ENCODE measurements around the gene TMEM147.

Gene TMEM147

GRCh38 chr19:35518313-35518712 lies 27.1 kb upstream of the TMEM147 start:
- in situ Hi-C loops (cut with HindIII; ENCODE audit: low sequenced_read_pairs), result no loop called here

GRCh38 chr19:35519291-35519690 lies 26.1 kb upstream of the TMEM147 start:
- in situ Hi-C loops (cut with HindIII; ENCODE audit: low sequenced_read_pairs), result no loop called here

- in situ Hi-C loops (cut with HindIII; ENCODE audit: low sequenced_read_pairs), result loop anchor here (10.0 kb wide), 1 partner anchor 314 kb away; no protein-coding TSS in a partner anchor
These were observed 24.2 kb upstream of the TMEM147 start for GRCh38 chr19:35521124-35521743.

- in situ Hi-C loops (cut with HindIII; ENCODE audit: low sequenced_read_pairs), result loop anchor here (10.0 kb wide), 1 partner anchor 312 kb away; no protein-coding TSS in a partner anchor
These were observed 22.6 kb upstream of the TMEM147 start for GRCh38 chr19:35522745-35523327.

DNA sequence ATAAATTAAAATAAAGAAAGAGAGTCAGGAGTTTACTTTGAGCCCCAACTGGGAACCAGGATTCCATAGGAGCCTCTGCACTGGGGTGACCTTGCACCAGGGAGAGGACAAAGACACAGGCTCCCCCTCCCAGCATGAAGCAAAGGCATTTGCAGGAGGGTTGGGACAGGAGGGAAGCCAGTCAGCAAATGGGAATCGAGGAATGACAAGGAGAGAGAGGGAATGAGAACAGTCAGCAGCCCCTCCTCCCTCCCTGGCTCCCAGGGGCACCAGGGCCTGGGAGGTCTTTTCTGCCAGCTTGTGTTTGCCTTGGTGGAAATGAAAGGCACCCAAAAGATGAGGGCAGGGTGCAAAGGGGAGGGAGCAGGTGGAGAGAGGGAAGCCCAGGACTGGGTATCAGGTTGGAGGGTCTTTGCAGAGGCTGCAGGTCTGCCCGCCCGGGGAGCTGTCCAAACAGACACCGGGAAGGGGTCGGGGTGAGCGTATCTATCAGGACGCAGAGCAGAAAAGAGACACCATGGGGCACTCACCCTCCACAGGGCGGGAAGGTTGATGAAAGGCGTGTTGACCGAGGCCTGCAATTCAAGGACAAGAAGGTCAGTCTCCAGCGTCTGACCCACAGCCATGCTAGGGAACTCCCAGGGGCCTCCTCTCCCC lies 21.1 kb upstream of the TMEM147 start:
- in situ Hi-C loops (cut with HindIII; ENCODE audit: low sequenced_read_pairs), result loop anchor here (10.0 kb wide), 1 partner anchor 310 kb away; no protein-coding TSS in a partner anchor

DNA sequence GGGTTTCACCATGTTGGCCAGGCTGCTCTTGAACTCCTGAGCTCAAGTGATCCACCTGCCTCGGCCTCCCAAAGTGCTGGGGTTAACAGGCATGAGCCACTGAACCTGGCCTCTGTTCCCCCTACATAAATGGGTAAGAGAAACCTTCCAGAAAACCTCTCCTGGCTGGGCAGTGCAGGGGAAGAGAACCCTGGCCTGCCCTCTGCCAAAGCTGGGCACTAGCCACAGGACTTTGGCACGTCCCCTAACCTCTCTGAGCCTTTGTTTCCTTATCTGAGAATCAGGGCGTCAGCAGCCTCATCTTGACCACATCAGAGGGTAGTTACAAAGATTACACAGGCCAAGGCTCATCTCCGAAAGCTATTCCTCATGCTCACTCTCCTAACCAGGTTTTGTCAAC lies 19.6 kb upstream of the TMEM147 start:
- in situ Hi-C loops (cut with HindIII; ENCODE audit: low sequenced_read_pairs), result loop anchor here (10.0 kb wide), 1 partner anchor 309 kb away; no protein-coding TSS in a partner anchor

GRCh38 chr19:35528218-35529038 lies 17.0 kb upstream of the TMEM147 start, which contains the start of gene SBSN:
TSS of gene SBSN (minus strand) at chr19:35528311. CDS start at chr19:35528281, 30 bp downstream.
- in situ Hi-C loops (cut with HindIII; ENCODE audit: low sequenced_read_pairs), result loop anchor here (10.0 kb wide), 1 partner anchor 306 kb away; no protein-coding TSS in a partner anchor

DNA sequence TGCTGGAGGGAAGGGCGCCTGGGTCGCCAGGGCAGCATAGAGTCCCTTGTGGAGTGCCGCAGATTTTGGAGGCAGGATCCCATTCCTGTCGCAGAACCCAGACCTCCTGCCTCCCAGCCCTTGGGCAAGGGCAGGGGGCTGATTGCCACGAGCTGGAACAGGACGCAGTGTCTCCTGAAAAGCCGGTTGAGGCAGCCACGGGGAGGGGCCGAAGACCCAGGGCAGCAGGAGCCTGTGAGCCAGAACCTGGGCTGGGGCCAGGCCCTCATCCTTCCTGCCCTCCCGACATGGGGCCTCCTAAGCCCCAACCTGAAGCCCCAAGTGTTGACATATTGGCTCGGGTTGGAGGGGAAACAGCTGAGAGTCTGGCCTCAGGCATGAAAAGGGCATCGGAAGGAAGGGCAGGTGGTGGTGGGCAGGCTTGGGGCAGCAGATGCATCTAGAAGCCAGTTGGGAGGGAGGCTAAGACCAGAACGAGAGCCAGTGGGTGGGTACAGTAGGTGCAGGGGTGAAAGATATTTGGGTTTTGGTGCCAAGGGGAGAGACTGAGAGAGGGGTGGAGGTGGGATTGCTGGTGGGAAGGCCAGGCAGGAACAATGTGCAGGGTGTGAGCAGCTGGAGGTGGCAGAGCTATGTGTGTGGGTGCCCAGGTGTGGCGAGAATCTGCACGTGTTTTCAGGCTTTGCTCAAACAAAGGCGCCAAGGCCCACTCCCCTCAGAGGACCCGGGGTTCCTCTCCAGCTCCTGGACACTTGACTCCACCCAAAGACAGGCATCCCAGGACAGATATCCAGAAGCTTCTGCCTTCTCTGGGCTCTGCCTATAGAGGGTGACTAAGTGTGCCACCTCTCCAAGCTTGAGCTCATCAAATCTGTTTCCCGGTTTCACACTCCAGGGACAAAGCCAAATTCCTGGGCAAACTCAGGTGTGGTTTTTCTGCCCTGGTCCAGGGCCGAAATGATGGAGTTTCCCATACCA lies 15.9 kb upstream of the TMEM147 start:
- in situ Hi-C loops (cut with HindIII; ENCODE audit: low sequenced_read_pairs), result loop anchor here (10.0 kb wide), 1 partner anchor 305 kb away; no protein-coding TSS in a partner anchor

DNA sequence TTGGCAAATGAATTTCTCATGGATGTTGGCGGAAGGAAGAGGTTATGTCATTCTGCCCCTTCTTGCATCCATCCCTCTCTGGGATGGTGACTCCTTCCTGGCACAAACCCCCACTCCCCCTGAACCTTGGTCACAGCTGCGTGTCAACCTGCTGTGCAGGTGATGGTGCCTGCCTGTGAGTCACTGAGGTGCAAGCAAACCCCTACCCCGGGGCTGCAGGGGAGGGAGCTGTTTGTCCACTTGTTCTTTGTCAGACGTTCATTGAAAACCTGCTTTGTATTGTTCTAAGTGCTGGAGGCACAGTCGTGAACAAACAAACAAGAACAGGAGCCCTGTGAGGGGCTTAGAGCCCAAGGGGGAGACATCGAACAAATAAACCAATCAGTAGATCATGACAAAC lies 14.1 kb upstream of the TMEM147 start:
- in situ Hi-C loops (cut with HindIII; ENCODE audit: low sequenced_read_pairs), result no loop called here

DNA sequence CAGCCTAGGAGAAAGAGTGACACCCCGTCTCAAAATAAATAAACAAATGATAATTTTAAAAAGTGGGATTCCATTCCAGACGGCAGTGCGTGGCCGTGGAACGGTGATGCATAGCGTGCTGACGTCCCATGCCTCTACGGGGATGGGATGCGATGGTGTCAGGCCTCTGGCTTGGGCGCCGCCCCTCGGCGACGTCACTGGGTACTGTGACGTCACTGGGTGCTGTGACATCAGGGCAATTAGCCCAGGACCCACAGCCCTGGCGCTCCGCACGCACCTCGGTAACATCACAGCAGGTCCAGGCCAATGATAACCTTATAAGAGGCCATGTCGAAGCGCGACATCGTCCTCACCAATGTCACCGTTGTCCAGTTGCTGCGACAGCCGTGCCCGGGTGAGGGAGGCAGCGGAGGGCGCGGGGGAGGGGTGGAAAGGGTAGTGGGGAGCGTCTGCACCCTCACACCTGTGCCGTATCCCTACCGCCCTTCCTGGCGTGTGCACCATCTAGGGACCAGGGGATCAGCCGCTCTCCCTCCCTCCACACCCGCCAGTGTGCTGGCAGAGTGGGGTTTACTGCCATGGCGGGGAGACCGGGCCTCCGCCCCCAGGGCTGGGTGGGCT lies 12.1 kb upstream of the TMEM147 start, which contains the start of gene GAPDHS:
GAPDHS (plus strand) TSS at position 256 of the 621 bp plus-strand sequence; CDS start at position 328, 72 bp downstream.
- in situ Hi-C loops (cut with HindIII; ENCODE audit: low sequenced_read_pairs), result no loop called here

DNA sequence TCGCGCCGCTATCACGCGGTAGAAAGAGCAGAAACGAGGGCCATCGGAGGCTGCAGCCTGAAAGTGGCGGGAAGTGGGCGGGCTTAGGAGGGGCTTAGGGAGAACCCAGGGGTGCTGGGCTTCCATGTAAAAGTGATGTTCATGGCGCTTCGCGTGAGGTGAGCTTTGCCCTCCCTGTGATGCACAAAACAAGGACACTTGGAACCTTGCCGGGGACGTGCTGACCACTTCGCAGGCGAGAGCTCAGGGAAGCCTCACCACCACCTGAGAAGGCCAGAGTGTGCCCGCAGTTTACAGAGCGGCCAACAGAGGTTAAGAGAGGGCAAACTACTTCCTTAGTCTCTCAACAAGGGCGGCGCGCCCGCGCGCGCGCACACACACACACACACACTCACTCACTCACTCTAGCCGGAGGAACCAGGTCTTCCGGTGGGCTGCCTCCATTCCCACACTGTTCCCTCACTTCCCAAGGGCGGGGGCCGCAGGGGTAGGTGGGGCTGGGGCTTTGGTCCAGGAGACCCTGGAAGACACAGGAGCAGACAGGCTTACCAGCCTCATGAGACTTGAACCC lies 11.5 kb upstream of the TMEM147 start:
- in situ Hi-C loops (cut with HindIII; ENCODE audit: low sequenced_read_pairs), result no loop called here

- in situ Hi-C loops (cut with HindIII; ENCODE audit: low sequenced_read_pairs), result no loop called here
These were observed 10.5 kb upstream of the TMEM147 start for GRCh38 chr19:35534803-35535480.

DNA sequence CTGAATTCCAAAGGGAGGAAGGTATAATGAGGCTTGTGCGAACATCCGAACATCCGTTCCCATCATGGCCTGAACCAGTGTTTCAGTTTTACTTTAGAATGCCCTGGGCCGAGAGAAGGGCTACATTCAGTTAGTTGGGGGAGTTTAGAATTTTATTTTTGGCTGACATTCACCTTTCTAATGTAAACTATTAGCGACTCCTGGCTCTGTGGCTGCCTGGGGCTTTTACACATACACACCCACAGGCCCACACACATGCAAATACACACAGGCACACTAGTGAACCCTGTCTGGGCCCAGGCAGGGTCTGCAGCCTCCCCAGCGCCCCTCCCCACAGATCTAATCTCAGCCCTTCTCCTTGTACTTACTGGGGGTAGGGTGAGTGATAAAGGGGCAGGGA lies 6.1 kb upstream of the TMEM147 start:
- in situ Hi-C loops (cut with HindIII; ENCODE audit: low sequenced_read_pairs), result no loop called here

- in situ Hi-C loops (cut with HindIII; ENCODE audit: low sequenced_read_pairs), result no loop called here
These were observed 5.6 kb upstream of the TMEM147 start for GRCh38 chr19:35539850-35540249.

DNA sequence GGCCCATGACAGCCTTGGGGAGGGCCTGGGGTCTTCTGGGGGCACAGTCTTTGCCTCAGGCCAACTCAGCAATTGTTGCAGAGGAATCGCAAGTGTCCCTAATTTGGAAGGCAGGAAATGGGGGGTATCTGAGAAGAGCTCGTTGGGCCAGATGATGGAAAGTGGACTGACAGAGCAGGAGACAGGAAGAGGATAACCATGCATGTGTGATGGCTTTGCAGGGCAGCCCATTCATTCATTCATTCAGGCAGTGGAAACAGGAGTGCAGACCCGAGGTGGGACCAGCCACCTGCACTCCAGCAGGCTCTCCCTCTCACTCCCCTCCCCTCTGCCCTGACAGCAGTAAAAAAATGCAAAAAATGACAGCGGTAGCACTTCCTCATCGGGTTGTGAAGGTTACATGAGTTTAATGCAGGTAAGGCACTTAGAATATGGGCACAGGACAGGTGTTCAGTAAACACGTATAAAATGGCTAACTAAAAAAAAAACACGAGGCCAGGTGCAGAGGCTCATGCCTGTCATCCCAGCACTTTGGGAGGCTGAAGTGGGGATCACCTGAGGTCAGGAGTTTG lies 5.0 kb upstream of the TMEM147 start:
- in situ Hi-C loops (cut with HindIII; ENCODE audit: low sequenced_read_pairs), result no loop called here

GRCh38 chr19:35542209-35542608 lies 3.2 kb upstream of the TMEM147 start:
- in situ Hi-C loops (cut with HindIII; ENCODE audit: low sequenced_read_pairs), result no loop called here

DNA sequence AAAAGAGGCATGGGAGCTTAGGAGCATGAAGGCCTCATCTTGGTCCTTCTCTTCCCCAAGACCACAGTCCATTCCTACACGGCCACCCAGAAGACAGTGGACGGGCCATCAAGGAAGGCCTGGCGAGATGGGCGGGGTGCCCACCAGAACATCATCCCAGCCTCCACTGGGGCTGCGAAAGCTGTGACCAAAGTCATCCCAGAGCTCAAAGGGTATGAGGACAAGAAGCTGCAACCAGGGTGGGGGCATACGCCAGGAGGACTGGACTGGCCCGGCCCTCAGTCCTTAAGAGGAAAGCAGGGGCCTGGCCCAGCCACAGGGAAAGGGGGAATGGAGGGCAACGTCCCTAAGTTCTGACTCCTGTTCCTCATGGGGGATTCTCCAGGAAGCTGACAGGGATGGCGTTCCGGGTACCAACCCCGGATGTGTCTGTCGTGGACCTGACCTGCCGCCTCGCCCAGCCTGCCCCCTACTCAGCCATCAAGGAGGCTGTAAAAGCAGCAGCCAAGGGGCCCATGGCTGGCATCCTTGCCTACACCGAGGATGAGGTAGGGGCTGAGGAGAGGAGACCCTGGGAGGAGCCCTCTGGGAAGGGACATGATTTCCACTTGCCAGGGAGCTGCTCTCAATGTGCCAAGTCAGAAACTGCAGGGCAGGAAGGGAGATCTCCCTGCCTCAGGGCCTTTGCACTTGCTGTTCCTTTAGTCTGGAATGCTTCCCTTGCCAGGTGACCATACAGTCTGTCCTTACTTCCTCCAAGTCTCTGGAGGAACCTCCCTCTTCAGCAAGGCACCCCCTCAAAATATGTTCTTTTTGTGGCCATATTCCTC lies 1.9 kb upstream of the TMEM147 start:
- in situ Hi-C loops (cut with HindIII; ENCODE audit: low sequenced_read_pairs), result no loop called here

All from endothelial cell of hepatic sinusoid (primary cell).